GM23338 (cell line): ENCODE results near the gene PKD1L1. TPM values are rescaled to one million over a fixed set of nuclear protein-coding genes. Genes with fewer than 3 reads are reported as not detected.
A peak's percentile ranks its signal among the peaks of the same experiment; 100 is the strongest.

Experiments
- ATAC-seq: fragments of 200-7000 bp; cut with Tn5 transposase; 3 replicates; pipeline ENCODE4 v1.9.1; 2020
- DNase-seq: peaks from one replicate; pipeline ENCODE4 v3.0.0-alpha.2; 2015; ENCODE audit warnings: low spot score
- H2AFZ ChIP-seq: fragments of 200-600 bp; sonication (generic); 2 replicates; pipeline ENCODE4 v1.8.0; 2016; ENCODE audit warnings: antibody characterized with exemption, mild to moderate bottlenecking, moderate library complexity
- H3F3A ChIP-seq: fragments of 200-600 bp; sonication (generic); replicated peaks from 2 replicates; pipeline ENCODE4 v1.8.0; 2017; ENCODE audit warnings: antibody characterized with exemption, mixed run types, low read depth
- H3K27ac ChIP-seq: fragments of 200-600 bp; sonication (generic); 2 replicates; pipeline ENCODE4 v1.6.1; 2016; ENCODE audit warnings: low read depth
- H3K27me3 ChIP-seq: fragments of 200-600 bp; sonication (generic); 2 replicates; pipeline ENCODE4 v1.8.0; 2016; ENCODE audit warnings: mild to moderate bottlenecking, mixed run types, moderate library complexity; ENCODE audit not compliant: insufficient read depth
- H3K36me3 ChIP-seq: fragments of 200-600 bp; sonication (generic); 2 replicates; pipeline ENCODE4 v1.8.0; 2016; ENCODE audit warnings: mild to moderate bottlenecking; ENCODE audit not compliant: insufficient read depth
- H3K4me1 ChIP-seq: fragments of 200-600 bp; sonication (generic); 2 replicates; pipeline ENCODE4 v1.8.0; 2016; ENCODE audit warnings: mild to moderate bottlenecking, moderate library complexity; ENCODE audit not compliant: insufficient read depth
- H3K4me2 ChIP-seq: fragments of 200-600 bp; sonication (generic); 2 replicates; pipeline ENCODE4 v1.7.1; 2017; ENCODE audit warnings: mixed run types
- H3K4me3 ChIP-seq: fragments of 200-600 bp; sonication (generic); 2 replicates; pipeline ENCODE4 v1.6.1; 2016; ENCODE audit warnings: mixed run types
- H3K79me2 ChIP-seq: fragments of 200-600 bp; sonication (generic); replicated peaks from 2 replicates; pipeline ENCODE4 v1.8.0; 2017; ENCODE audit warnings: mild to moderate bottlenecking; ENCODE audit not compliant: insufficient read depth
- H3K9me2 ChIP-seq: fragments of 200-600 bp; sonication (generic); 2 replicates; pipeline ENCODE4 v1.8.0; 2017; ENCODE audit not compliant: insufficient read depth
- H4K20me1 ChIP-seq: fragments of 200-600 bp; sonication (generic); replicated peaks from 2 replicates; pipeline ENCODE4 v1.8.0; 2017; ENCODE audit warnings: mild to moderate bottlenecking; ENCODE audit not compliant: insufficient read depth
- H3K27ac Mint-ChIP-seq: 2 replicates; pipeline ENCODE4 v1.8.0; 2020; ENCODE audit warnings: inconsistent platforms, mild to moderate bottlenecking, moderate library complexity, mixed read lengths
- H3K27me3 Mint-ChIP-seq: 3 replicates; pipeline ENCODE4 v1.8.0; 2022; ENCODE audit warnings: low read depth, mild to moderate bottlenecking, moderate library complexity, mixed read lengths, inconsistent platforms; ENCODE audit not compliant: insufficient read depth, poor library complexity
- H3K36me3 Mint-ChIP-seq: 3 replicates; pipeline ENCODE4 v1.8.0; 2021; ENCODE audit warnings: low read depth, mild to moderate bottlenecking, inconsistent platforms, moderate library complexity, mixed read lengths
- H3K4me1 Mint-ChIP-seq: 3 replicates; pipeline ENCODE4 v1.8.0; 2020; ENCODE audit warnings: mild to moderate bottlenecking, inconsistent platforms, mixed read lengths
- H3K4me3 Mint-ChIP-seq: 3 replicates; pipeline ENCODE4 v1.8.0; 2021; ENCODE audit warnings: moderate library complexity, mild to moderate bottlenecking, inconsistent platforms, mixed read lengths
- H3K9me3 Mint-ChIP-seq: 3 replicates; pipeline ENCODE4 v1.8.0; 2020; ENCODE audit warnings: moderate library complexity, mild to moderate bottlenecking, inconsistent platforms, mixed read lengths
- CREB1 ChIP-seq: fragments of 250-450 bp; sonication (Bioruptor Pico); IDR thresholded peaks from 2 replicates; pipeline ENCODE4 v1.5.0; 2020; ENCODE audit warnings: low read depth, mild to moderate bottlenecking, moderate library complexity
- EZH2 ChIP-seq: fragments of 200-600 bp; sonication (generic); IDR thresholded peaks from one replicate; pipeline ENCODE4 v1.8.0; 2017; ENCODE audit warnings: antibody characterized with exemption, mild to moderate bottlenecking, low read depth; ENCODE audit not compliant: unreplicated experiment
- EZH2phosphoT487 ChIP-seq: fragments of 200-600 bp; sonication (generic); IDR thresholded peaks from one replicate; pipeline ENCODE4 v1.8.1; 2018; ENCODE audit warnings: antibody characterized with exemption; ENCODE audit not compliant: unreplicated experiment
- JUNB ChIP-seq: IDR thresholded peaks from one replicate; pipeline ENCODE4 v1.6.1; 2016; ENCODE audit warnings: antibody characterized with exemption; ENCODE audit not compliant: unreplicated experiment
- NANOG ChIP-seq: IDR thresholded peaks from 2 replicates; pipeline ENCODE4 v1.6.1; 2016; ENCODE audit warnings: antibody characterized with exemption, borderline replicate concordance
- POLR2AphosphoS5 ChIP-seq: IDR thresholded peaks from 2 replicates; pipeline ENCODE4 v1.6.1; 2016; ENCODE audit warnings: antibody characterized with exemption, low read depth
- STAT1 ChIP-seq: IDR thresholded peaks from one replicate; pipeline ENCODE4 v1.6.1; 2016; ENCODE audit warnings: antibody characterized with exemption; ENCODE audit not compliant: unreplicated experiment
- ZNF114 ChIP-seq: fragments of 250-450 bp; sonication (Bioruptor Pico); IDR thresholded peaks from 2 replicates; pipeline ENCODE4 v1.5.0; 2020; ENCODE audit warnings: mild to moderate bottlenecking, moderate library complexity
- ZNF331 ChIP-seq: fragments of 250-450 bp; sonication (Bioruptor Pico); IDR thresholded peaks from 2 replicates; pipeline ENCODE4 v1.5.0; 2020; ENCODE audit warnings: low read depth, mild to moderate bottlenecking, moderate library complexity
- polyA plus RNA-seq: library from polyadenylated mRNA; unstranded; fragments of >200 nt; fragmentation: Nextera tagmentation; extraction: Ambion mirVana; gene quantifications from 2 replicates; pipeline ENCODE4 v1.2.1, GENCODE V29; 2016
- total RNA-seq: library from RNA; depleted of rRNA; stranded (reverse); fragments of >200 nt; shearing (Covaris generic); gene quantifications from 2 replicates; pipeline ENCODE4 v1.2.3, GENCODE V29; 2014
- TF ChIP-seq, protein P1 (sequence below): IDR thresholded peaks from one replicate; pipeline ENCODE4 v1.6.1; 2018; ENCODE audit warnings: antibody characterized with exemption; ENCODE audit not compliant: unreplicated experiment
- TF ChIP-seq, protein P2 (sequence below), 2 experiments: fragments of 200-600 bp in 1 of 2; sonication (generic) in 1 of 2; conservative IDR thresholded peaks; 2 replicates each; pipeline versions ENCODE4 v1.5.1 to v1.6.1; 2016 to 2017; ENCODE audit warnings: antibody characterized with exemption in 2 of 2, low read depth in 2 of 2, mild to moderate bottlenecking in 2 of 2, moderate library complexity in 1 of 2
- TF ChIP-seq, protein P3 (sequence below): fragments of 250-450 bp; sonication (Bioruptor Pico); IDR thresholded peaks from 2 replicates; pipeline ENCODE4 v1.5.0; 2020; ENCODE audit warnings: mild to moderate bottlenecking, moderate library complexity
- TF ChIP-seq, protein P4 (sequence below): IDR thresholded peaks from 2 replicates; pipeline ENCODE4 v1.6.1; 2016; ENCODE audit warnings: antibody characterized with exemption

The PKD1L1 gene
- total and polyA plus RNA-seq, 2 experiments from 2014 or later, result 0.03 TPM; not detected in 1

DNA sequence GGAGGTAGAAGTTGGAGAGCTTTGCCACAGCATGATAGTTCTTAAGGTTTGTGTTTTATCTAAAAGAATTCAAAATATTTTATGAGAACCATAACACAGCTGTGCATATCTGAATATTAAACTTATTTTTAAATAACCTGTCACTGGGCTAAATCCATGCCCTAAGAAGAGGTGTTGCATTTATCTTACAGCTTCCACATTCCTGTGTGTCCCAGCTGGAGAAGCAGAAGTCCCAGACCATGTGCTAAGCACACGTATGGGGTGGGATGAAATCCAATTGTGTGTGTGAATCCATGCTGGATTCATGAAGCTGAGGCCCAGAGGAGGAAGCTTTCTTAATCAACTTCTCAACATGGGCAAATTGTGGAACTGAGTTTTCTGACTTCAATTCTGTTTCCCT is 121.5 kb downstream of the PKD1L1 start:
- no peak overlapping the region for H3K4me2 ChIP-seq
- H3K79me2 ChIP-seq, result no peaks in the 10 kb centered on the region
- DNase-seq (no peak), ATAC-seq (no peak)
- no peaks in the 10 kb centered on the region for H4K20me1 ChIP-seq
- Mint-ChIP-seq H3K27ac (no peak overlapping the region), H3K4me3 (no peak overlapping the region), H3K9me3 (no peaks in the 10 kb centered on the region), H3K4me1 (no peaks in the 10 kb centered on the region), H3K27me3 (peaks cover 2% of the 10 kb centered on the region), H3K36me3 (no peaks in the 10 kb centered on the region)
- no peak overlapping the region for H3K4me3 ChIP-seq
- H3F3A ChIP-seq, result no peaks in the 10 kb centered on the region
- H2AFZ ChIP-seq, result peak overlapping the region; percentile 23; the same call in 1 of the 2 replicates
- H3K9me2 ChIP-seq, result no peaks in the 10 kb centered on the region
- H3K27ac ChIP-seq, result no peak overlapping the region
- no peak for TF ChIP-seq NANOG
- TF ChIP-seq EZH2phosphoT487, result no peak
- TF ChIP-seq JUNB, result no peak
- no peak for TF ChIP-seq ZNF331
- TF ChIP-seq, protein P1, sequence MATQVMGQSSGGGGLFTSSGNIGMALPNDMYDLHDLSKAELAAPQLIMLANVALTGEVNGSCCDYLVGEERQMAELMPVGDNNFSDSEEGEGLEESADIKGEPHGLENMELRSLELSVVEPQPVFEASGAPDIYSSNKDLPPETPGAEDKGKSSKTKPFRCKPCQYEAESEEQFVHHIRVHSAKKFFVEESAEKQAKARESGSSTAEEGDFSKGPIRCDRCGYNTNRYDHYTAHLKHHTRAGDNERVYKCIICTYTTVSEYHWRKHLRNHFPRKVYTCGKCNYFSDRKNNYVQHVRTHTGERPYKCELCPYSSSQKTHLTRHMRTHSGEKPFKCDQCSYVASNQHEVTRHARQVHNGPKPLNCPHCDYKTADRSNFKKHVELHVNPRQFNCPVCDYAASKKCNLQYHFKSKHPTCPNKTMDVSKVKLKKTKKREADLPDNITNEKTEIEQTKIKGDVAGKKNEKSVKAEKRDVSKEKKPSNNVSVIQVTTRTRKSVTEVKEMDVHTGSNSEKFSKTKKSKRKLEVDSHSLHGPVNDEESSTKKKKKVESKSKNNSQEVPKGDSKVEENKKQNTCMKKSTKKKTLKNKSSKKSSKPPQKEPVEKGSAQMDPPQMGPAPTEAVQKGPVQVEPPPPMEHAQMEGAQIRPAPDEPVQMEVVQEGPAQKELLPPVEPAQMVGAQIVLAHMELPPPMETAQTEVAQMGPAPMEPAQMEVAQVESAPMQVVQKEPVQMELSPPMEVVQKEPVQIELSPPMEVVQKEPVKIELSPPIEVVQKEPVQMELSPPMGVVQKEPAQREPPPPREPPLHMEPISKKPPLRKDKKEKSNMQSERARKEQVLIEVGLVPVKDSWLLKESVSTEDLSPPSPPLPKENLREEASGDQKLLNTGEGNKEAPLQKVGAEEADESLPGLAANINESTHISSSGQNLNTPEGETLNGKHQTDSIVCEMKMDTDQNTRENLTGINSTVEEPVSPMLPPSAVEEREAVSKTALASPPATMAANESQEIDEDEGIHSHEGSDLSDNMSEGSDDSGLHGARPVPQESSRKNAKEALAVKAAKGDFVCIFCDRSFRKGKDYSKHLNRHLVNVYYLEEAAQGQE, result no peak
- TF ChIP-seq EZH2, result no peak
- no peak for TF ChIP-seq ZNF114 (CRISPR knock-in tag)
- no peak for TF ChIP-seq CREB1 (CRISPR knock-in tag)
- TF ChIP-seq, protein P2, sequence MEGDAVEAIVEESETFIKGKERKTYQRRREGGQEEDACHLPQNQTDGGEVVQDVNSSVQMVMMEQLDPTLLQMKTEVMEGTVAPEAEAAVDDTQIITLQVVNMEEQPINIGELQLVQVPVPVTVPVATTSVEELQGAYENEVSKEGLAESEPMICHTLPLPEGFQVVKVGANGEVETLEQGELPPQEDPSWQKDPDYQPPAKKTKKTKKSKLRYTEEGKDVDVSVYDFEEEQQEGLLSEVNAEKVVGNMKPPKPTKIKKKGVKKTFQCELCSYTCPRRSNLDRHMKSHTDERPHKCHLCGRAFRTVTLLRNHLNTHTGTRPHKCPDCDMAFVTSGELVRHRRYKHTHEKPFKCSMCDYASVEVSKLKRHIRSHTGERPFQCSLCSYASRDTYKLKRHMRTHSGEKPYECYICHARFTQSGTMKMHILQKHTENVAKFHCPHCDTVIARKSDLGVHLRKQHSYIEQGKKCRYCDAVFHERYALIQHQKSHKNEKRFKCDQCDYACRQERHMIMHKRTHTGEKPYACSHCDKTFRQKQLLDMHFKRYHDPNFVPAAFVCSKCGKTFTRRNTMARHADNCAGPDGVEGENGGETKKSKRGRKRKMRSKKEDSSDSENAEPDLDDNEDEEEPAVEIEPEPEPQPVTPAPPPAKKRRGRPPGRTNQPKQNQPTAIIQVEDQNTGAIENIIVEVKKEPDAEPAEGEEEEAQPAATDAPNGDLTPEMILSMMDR (conservative IDR thresholded peaks at IDR 0.05; ENCODE audit: low read depth in 2 of 2), result no peak
- TF ChIP-seq, protein P3, sequence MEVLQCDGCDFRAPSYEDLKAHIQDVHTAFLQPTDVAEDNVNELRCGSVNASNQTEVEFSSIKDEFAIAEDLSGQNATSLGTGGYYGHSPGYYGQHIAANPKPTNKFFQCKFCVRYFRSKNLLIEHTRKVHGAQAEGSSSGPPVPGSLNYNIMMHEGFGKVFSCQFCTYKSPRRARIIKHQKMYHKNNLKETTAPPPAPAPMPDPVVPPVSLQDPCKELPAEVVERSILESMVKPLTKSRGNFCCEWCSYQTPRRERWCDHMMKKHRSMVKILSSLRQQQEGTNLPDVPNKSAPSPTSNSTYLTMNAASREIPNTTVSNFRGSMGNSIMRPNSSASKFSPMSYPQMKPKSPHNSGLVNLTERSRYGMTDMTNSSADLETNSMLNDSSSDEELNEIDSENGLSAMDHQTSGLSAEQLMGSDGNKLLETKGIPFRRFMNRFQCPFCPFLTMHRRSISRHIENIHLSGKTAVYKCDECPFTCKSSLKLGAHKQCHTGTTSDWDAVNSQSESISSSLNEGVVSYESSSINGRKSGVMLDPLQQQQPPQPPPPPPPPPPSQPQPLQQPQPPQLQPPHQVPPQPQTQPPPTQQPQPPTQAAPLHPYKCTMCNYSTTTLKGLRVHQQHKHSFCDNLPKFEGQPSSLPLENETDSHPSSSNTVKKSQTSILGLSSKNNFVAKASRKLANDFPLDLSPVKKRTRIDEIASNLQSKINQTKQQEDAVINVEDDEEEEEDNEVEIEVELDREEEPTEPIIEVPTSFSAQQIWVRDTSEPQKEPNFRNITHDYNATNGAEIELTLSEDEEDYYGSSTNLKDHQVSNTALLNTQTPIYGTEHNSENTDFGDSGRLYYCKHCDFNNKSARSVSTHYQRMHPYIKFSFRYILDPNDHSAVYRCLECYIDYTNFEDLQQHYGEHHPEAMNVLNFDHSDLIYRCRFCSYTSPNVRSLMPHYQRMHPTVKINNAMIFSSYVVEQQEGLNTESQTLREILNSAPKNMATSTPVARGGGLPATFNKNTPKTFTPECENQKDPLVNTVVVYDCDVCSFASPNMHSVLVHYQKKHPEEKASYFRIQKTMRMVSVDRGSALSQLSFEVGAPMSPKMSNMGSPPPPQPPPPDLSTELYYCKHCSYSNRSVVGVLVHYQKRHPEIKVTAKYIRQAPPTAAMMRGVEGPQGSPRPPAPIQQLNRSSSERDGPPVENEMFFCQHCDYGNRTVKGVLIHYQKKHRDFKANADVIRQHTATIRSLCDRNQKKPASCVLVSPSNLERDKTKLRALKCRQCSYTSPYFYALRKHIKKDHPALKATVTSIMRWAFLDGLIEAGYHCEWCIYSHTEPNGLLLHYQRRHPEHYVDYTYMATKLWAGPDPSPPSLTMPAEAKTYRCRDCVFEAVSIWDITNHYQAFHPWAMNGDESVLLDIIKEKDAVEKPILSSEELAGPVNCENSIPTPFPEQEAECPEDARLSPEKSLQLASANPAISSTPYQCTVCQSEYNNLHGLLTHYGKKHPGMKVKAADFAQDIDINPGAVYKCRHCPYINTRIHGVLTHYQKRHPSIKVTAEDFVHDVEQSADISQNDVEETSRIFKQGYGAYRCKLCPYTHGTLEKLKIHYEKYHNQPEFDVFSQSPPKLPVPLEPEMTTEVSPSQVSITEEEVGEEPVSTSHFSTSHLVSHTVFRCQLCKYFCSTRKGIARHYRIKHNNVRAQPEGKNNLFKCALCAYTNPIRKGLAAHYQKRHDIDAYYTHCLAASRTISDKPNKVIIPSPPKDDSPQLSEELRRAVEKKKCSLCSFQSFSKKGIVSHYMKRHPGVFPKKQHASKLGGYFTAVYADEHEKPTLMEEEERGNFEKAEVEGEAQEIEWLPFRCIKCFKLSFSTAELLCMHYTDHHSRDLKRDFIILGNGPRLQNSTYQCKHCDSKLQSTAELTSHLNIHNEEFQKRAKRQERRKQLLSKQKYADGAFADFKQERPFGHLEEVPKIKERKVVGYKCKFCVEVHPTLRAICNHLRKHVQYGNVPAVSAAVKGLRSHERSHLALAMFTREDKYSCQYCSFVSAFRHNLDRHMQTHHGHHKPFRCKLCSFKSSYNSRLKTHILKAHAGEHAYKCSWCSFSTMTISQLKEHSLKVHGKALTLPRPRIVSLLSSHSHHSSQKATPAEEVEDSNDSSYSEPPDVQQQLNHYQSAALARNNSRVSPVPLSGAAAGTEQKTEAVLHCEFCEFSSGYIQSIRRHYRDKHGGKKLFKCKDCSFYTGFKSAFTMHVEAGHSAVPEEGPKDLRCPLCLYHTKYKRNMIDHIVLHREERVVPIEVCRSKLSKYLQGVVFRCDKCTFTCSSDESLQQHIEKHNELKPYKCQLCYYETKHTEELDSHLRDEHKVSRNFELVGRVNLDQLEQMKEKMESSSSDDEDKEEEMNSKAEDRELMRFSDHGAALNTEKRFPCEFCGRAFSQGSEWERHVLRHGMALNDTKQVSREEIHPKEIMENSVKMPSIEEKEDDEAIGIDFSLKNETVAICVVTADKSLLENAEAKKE (CRISPR knock-in tag), result no peak
- TF ChIP-seq STAT1, result no peak
- no peak for TF ChIP-seq POLR2AphosphoS5
- TF ChIP-seq, protein P4, sequence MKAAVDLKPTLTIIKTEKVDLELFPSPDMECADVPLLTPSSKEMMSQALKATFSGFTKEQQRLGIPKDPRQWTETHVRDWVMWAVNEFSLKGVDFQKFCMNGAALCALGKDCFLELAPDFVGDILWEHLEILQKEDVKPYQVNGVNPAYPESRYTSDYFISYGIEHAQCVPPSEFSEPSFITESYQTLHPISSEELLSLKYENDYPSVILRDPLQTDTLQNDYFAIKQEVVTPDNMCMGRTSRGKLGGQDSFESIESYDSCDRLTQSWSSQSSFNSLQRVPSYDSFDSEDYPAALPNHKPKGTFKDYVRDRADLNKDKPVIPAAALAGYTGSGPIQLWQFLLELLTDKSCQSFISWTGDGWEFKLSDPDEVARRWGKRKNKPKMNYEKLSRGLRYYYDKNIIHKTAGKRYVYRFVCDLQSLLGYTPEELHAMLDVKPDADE, result no peak
- no peaks in the 10 kb centered on the region for H3K27me3 ChIP-seq
- no peaks in the 10 kb centered on the region for H3K36me3 ChIP-seq
- no peaks in the 10 kb centered on the region for H3K4me1 ChIP-seq
